ENCODE data around the gene NDUFAF5.

- TF ChIP-seq, protein P1, sequence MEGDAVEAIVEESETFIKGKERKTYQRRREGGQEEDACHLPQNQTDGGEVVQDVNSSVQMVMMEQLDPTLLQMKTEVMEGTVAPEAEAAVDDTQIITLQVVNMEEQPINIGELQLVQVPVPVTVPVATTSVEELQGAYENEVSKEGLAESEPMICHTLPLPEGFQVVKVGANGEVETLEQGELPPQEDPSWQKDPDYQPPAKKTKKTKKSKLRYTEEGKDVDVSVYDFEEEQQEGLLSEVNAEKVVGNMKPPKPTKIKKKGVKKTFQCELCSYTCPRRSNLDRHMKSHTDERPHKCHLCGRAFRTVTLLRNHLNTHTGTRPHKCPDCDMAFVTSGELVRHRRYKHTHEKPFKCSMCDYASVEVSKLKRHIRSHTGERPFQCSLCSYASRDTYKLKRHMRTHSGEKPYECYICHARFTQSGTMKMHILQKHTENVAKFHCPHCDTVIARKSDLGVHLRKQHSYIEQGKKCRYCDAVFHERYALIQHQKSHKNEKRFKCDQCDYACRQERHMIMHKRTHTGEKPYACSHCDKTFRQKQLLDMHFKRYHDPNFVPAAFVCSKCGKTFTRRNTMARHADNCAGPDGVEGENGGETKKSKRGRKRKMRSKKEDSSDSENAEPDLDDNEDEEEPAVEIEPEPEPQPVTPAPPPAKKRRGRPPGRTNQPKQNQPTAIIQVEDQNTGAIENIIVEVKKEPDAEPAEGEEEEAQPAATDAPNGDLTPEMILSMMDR (IDR thresholded peaks at IDR 0.05 in 4 of 5, conservative IDR thresholded peaks at IDR 0.05 in 1 of 5): no peak
- TF ChIP-seq POLR2A (IDR thresholded peaks at IDR 0.05): no peak
Observed at GRCh38 chr20:13814672-13815071, 29.8 kb downstream of the NDUFAF5 start.

Measured in gastrocnemius medialis (tissue), 4 donors.